ENCODE measurements around the gene NLRC3.

NLRC3 gene

DNA sequence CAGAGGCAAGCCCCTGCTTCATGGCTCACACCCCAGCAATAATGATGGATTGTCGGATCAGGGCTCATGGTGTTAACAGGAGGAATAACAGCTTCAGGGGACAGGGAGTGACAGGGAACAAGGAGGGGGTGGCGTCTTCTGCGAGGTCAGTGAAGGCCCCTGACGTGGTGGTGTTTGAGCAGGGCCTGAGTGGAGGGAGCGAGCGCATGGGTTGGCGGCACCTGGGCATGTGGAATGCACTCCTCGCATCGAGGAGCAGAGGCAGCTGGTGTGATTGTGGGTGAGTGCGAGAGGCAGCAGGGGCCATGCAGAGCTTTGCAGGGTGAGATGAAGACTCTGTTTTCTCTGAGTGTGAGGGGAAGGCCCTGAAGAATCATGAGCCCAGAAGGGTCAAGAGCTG, 43.1 kb downstream of the NLRC3 start:
- intact Hi-C loops (cut with DNase I; ENCODE audit: low total_unique reads) = loop anchor here (5.0 kb wide), 1 partner anchor 343 kb away; no protein-coding TSS in a partner anchor
- Histone ChIP-seq H3K9me3 (no peaks in the 10 kb centered on the region), H3K36me3 (peaks cover 22 to 59% (median 28%) of the 10 kb centered on the region in 3 donors), H3K4me3 (no peak overlapping the region), H3K27ac (peak overlapping the region in 1 of 2 donors; percentile 78), H3K4me1 (peaks cover 0 to 41% (median 21%) of the 10 kb centered on the region in 4 donors), H3K27me3 (no peaks in the 10 kb centered on the region)
- TF ChIP-seq, protein P1, sequence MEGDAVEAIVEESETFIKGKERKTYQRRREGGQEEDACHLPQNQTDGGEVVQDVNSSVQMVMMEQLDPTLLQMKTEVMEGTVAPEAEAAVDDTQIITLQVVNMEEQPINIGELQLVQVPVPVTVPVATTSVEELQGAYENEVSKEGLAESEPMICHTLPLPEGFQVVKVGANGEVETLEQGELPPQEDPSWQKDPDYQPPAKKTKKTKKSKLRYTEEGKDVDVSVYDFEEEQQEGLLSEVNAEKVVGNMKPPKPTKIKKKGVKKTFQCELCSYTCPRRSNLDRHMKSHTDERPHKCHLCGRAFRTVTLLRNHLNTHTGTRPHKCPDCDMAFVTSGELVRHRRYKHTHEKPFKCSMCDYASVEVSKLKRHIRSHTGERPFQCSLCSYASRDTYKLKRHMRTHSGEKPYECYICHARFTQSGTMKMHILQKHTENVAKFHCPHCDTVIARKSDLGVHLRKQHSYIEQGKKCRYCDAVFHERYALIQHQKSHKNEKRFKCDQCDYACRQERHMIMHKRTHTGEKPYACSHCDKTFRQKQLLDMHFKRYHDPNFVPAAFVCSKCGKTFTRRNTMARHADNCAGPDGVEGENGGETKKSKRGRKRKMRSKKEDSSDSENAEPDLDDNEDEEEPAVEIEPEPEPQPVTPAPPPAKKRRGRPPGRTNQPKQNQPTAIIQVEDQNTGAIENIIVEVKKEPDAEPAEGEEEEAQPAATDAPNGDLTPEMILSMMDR (IDR thresholded peaks at IDR 0.05) = no peak
- no peak for DNase-seq

DNA sequence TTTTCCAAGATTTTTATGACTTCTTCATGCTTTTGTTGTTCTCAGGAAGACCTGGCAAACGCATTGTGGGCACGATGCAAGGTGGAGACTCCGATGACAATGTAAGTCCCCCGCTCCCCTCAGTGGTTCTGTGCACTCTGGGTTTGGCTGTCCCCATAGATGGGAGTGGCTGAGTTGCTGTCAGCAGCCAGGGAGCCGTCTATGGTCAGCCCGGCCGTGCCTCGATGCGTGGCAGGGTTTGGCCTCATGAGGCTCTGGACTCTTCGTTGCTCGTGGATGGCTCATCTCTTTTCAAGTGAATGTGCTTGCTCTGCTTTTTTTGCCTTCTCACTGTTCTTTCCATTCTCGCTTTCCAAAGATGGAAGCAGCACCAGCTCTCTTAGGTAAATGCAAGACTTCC, 44.5 kb downstream of the NLRC3 start:
- Histone ChIP-seq H3K9me3 (no peaks in the 10 kb centered on the region), H3K27ac (no peak overlapping the region), H3K36me3 (peaks cover 25 to 70% (median 35%) of the 10 kb centered on the region in 3 donors), H3K4me3 (no peak overlapping the region), H3K27me3 (no peaks in the 10 kb centered on the region), H3K4me1 (peaks cover 0 to 30% (median 21%) of the 10 kb centered on the region in 4 donors)
- TF ChIP-seq, protein P1 (IDR thresholded peaks at IDR 0.05) = no peak
- intact Hi-C loops (cut with DNase I; ENCODE audit: low total_unique reads) = loop anchor here (5.0 kb wide), 1 partner anchor 345 kb away; no protein-coding TSS in a partner anchor
- DNase-seq = no peak

DNA sequence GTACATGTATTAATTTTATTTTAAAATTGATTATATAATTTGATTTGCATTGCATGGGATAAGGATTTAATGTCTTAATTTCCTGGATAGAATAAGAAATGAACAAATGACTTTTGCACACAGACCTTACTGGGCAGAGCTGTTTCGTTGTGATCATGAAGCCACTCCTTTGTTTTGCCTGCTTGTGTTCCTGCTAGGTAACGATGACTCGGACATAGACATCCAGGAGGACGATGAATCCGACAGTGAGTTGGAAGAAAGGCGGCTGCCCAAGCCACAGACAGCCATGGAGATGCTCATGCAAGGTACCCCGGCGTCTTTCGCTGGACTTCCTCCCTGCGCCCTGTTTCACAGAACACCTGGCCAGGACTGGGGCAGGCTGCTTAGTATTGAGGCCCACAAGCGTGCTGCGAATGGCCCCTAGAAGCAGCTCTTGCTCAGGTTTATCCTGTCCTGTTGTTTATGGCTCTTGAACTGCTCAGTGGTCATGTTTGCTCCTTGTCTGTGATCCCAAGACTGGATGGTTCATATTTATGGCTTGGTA, 46.8 kb downstream of the NLRC3 start:
- TF ChIP-seq, protein P1 (IDR thresholded peaks at IDR 0.05) = no peak
- Histone ChIP-seq H3K27ac (no peak overlapping the region), H3K36me3 (peaks cover 25 to 72% (median 38%) of the 10 kb centered on the region in 3 donors), H3K4me3 (no peak overlapping the region), H3K27me3 (no peaks in the 10 kb centered on the region), H3K4me1 (peaks cover 0 to 10% (median 5%) of the 10 kb centered on the region in 4 donors), H3K9me3 (no peaks in the 10 kb centered on the region)
- no peak for DNase-seq
- intact Hi-C loops (cut with DNase I; ENCODE audit: low total_unique reads) = loop anchor here (5.0 kb wide), 1 partner anchor 347 kb away; no protein-coding TSS in a partner anchor

DNA sequence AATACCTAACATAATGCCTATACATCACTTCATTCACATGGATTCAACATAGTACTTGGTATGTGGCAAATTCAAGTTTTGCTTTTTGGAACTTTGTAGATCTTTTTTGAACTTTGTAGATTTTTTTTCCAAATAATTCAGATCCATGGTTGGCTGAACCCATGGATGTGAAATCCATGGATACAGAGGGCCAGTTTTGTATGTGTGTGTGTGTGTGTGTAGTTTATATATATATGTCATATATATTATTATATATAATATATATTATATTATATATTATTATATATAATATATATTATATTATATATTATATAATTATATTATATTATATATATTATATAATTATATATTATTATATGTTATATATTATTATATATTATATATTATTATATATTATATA, 48.0 kb downstream of the NLRC3 start:
- intact Hi-C loops (cut with DNase I; ENCODE audit: low total_unique reads) = loop anchor here (5.0 kb wide), 1 partner anchor 83 kb away; the partner anchor contains the start of gene SLX4
- no peaks in the 10 kb centered on the region for H3K27me3 ChIP-seq
- H3K36me3 ChIP-seq = peaks cover 25 to 78% (median 45%) of the 10 kb centered on the region in 3 donors
- TF ChIP-seq, protein P1 (IDR thresholded peaks at IDR 0.05) = no peak
- no peak overlapping the region for H3K27ac ChIP-seq
- H3K4me1 ChIP-seq = peaks cover 0 to 3% (median 0%) of the 10 kb centered on the region in 4 donors
- no peak overlapping the region for H3K4me3 ChIP-seq
- no peaks in the 10 kb centered on the region for H3K9me3 ChIP-seq
- DNase-seq = no peak

DNA sequence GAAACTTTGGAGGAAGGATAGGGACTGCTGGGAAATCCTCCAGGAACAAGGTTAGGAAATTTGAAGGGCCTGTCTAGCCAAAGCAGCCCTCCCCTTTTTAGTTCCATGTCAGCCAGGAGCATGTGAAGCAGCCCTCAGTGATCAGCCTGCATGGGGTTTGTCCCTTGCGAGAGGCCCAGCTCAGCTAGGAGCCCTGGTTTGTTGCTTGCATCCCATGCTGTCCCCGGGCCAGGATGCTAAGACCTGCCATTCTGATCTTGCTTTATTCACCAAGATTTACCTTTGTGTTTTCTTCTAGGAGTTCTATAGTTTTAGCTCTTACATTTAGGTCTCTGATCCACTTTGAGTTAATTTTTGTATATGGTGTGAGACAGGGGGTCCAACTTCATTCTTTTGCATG, 48.8 kb downstream of the NLRC3 start:
- TF ChIP-seq, protein P1 (IDR thresholded peaks at IDR 0.05) = no peak
- Histone ChIP-seq H3K9me3 (no peaks in the 10 kb centered on the region), H3K4me1 (peaks cover 0 to 3% (median 0%) of the 10 kb centered on the region in 4 donors), H3K36me3 (peaks cover 28 to 78% (median 47%) of the 10 kb centered on the region in 3 donors), H3K4me3 (no peak overlapping the region), H3K27me3 (no peaks in the 10 kb centered on the region), H3K27ac (no peak overlapping the region)
- peak in 1 of 2 donors; percentile 37 for DNase-seq
- intact Hi-C loops (cut with DNase I; ENCODE audit: low total_unique reads) = loop anchor here (5.0 kb wide), 1 partner anchor 84 kb away; the partner anchor contains the start of gene SLX4

Data from tibial artery (tissue), 4 donors.